CD4-positive, alpha-beta T cell (primary cell): Measurements from ENCODE around the gene ADGRV1. TPM values are rescaled to one million over a fixed set of nuclear protein-coding genes. Genes with fewer than 3 reads are reported as not detected.

Experiments used
- ATAC-seq: fragments of 200-7000 bp; cut with Tn5 transposase; one replicate; pipeline ENCODE4 v1.10.0; 2022; ENCODE audit warnings: mild to moderate bottlenecking; ENCODE audit not compliant: poor library complexity
- CTCF ChIA-PET: fragments of 350-600 bp; sonication (Branson Sonifier 250); formaldehyde crosslinking; loops from one replicate; lab custom pipeline; 2021; ENCODE audit warnings: antibody characterized with exemption, inconsistent platforms; lab: Charles Lee
- POLR2A ChIA-PET: fragments of 350-600 bp; sonication (Branson Sonifier 250); formaldehyde crosslinking; loops from one replicate; lab custom pipeline; 2021; ENCODE audit warnings: antibody characterized with exemption, inconsistent platforms; lab: Charles Lee
- DNase-seq, 14 experiments: peaks; one replicate each; pipeline ENCODE4 v3.0.0-alpha.2; 2013 to 2020; ENCODE audit warnings: mixed read lengths in 2 of 14
- H3K27ac ChIP-seq, 2 donors: one replicate each; pipeline versions ENCODE4 v1.5.1 to v1.7.0; 2013; ENCODE audit warnings: low read length in 2 of 2, low read depth in 1 of 2, mild to moderate bottlenecking in 1 of 2
- H3K27me3 ChIP-seq, 2 experiments: 1 replicate in 1 of 2; 2 replicates in 1 of 2; pipeline versions ENCODE4 v1.6.1 to v1.7.0; 2013; ENCODE audit warnings: low read length in 2 of 2, control low read depth in 1 of 2, mild to moderate bottlenecking in 1 of 2, moderate library complexity in 1 of 2; ENCODE audit not compliant: insufficient read depth in 2 of 2, control insufficient read depth in 1 of 2
- H3K36me3 ChIP-seq: one replicate; pipeline ENCODE4 v1.6.1; 2013; ENCODE audit warnings: low read length, control low read depth; ENCODE audit not compliant: insufficient read depth
- H3K4me1 ChIP-seq: one replicate; pipeline ENCODE4 v1.6.1; 2013; ENCODE audit warnings: low read length, control low read depth; ENCODE audit not compliant: insufficient read depth
- H3K4me3 ChIP-seq: one replicate; pipeline ENCODE4 v1.5.1; 2013; ENCODE audit warnings: mild to moderate bottlenecking, low read length, moderate library complexity
- H3K9me3 ChIP-seq, 2 experiments: 1 replicate in 1 of 2; 2 replicates in 1 of 2; pipeline versions ENCODE4 v1.6.1 to v1.7.0; 2013; ENCODE audit warnings: low read length in 2 of 2, mild to moderate bottlenecking in 2 of 2, control low read depth in 1 of 2, moderate library complexity in 1 of 2; ENCODE audit not compliant: control insufficient read depth in 1 of 2, insufficient read depth in 1 of 2
- H3K27ac Mint-ChIP-seq: one replicate; pipeline ENCODE4 v1.8.0; 2020; ENCODE audit warnings: mixed read lengths
- H3K27me3 Mint-ChIP-seq: one replicate; pipeline ENCODE4 v1.8.0; 2021; ENCODE audit warnings: mixed read lengths
- H3K36me3 Mint-ChIP-seq: one replicate; pipeline ENCODE4 v1.8.0; 2021; ENCODE audit warnings: low read depth, mixed read lengths
- H3K4me1 Mint-ChIP-seq: one replicate; pipeline ENCODE4 v1.8.0; 2021; ENCODE audit warnings: low read depth, mixed read lengths
- H3K4me3 Mint-ChIP-seq: one replicate; pipeline ENCODE4 v1.8.0; 2020; ENCODE audit warnings: mild to moderate bottlenecking, mixed read lengths
- H3K9me3 Mint-ChIP-seq: one replicate; pipeline ENCODE4 v1.8.0; 2020; ENCODE audit warnings: mixed read lengths
- intact Hi-C, 2 experiments: fragments of 100-400 bp; cut with DNase I in 1 of 2; cut with micrococcal nuclease in 1 of 2; formaldehyde crosslinking; loops; one replicate each; pipeline versions ENCODE4 v1.15.1 to v1.9.0; 2023 to 2025; cut with DNase I, micrococcal nuclease
- total RNA-seq, 174 experiments: library from RNA in 2 of 174; stranded (reverse) in 2 of 174; gene quantifications; one replicate each; pipeline ENCODE4 v1.2.3 and lab custom pipeline; 2021 to 2026
- TF ChIP-seq, protein P1 (sequence below): fragments of 200-600 bp; IDR thresholded peaks from one replicate; pipeline ENCODE4 v1.8.0; 2022; ENCODE audit warnings: antibody characterized with exemption, mild to moderate bottlenecking

ADGRV1 gene
- total RNA-seq, 2 experiments from 2014 or later = 0.81 to 1.2 TPM

DNA sequence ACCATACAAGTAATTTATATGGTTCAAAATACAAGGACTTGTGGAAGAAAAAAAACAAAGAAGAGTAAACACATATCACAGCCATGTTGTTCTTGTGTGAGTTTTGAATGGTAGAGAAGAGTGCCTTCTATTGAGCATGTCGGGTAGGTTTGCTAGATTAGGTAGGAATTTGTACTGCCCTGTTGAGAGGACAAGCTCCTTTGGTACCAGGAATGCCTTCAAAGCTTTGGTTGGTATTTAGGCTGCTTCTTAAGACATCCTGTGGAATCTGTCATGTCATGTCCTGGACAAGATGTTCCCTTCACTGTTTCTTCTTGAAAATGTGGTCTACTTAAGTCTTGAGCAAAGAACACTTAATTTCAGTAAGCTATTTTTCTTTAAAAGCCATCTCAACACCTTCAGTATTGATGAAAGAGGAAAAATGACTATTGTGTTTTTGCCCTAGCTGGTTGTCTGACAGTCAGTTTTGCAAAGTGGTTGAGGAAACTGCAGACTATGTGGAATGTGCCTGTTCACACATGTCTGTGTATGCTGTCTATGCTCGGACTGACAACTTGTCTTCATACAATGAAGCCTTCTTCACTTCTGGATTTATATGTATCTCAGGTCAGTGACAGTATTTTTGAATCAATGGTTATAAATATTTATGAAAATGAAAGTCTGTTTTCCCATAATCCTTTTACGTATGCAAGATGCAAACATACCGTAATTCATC is 296.9 kb downstream of the ADGRV1 start:
- intact Hi-C loops = no loop called here
- Histone ChIP-seq H3K27ac (no peak overlapping the region), H3K9me3 (no peaks in the 10 kb centered on the region), H3K27me3 (no peaks in the 10 kb centered on the region), H3K36me3 (no peaks in the 10 kb centered on the region), H3K4me1 (no peaks in the 10 kb centered on the region), H3K4me3 (no peak overlapping the region)
- H3K27me3 Mint-ChIP-seq = peaks cover 5% of the 10 kb centered on the region
- TF ChIP-seq, protein P1, sequence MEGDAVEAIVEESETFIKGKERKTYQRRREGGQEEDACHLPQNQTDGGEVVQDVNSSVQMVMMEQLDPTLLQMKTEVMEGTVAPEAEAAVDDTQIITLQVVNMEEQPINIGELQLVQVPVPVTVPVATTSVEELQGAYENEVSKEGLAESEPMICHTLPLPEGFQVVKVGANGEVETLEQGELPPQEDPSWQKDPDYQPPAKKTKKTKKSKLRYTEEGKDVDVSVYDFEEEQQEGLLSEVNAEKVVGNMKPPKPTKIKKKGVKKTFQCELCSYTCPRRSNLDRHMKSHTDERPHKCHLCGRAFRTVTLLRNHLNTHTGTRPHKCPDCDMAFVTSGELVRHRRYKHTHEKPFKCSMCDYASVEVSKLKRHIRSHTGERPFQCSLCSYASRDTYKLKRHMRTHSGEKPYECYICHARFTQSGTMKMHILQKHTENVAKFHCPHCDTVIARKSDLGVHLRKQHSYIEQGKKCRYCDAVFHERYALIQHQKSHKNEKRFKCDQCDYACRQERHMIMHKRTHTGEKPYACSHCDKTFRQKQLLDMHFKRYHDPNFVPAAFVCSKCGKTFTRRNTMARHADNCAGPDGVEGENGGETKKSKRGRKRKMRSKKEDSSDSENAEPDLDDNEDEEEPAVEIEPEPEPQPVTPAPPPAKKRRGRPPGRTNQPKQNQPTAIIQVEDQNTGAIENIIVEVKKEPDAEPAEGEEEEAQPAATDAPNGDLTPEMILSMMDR = no peak
- ChIA-PET POLR2A (no interaction called here), CTCF (no interaction called here)
- H3K9me3 Mint-ChIP-seq = no peaks in the 10 kb centered on the region
- ATAC-seq (no peak), DNase-seq (no peak)
- no peaks in the 10 kb centered on the region for H3K36me3 Mint-ChIP-seq
- no peak overlapping the region for H3K27ac Mint-ChIP-seq
- no peak overlapping the region for H3K4me3 Mint-ChIP-seq
- no peaks in the 10 kb centered on the region for H3K4me1 Mint-ChIP-seq

DNA sequence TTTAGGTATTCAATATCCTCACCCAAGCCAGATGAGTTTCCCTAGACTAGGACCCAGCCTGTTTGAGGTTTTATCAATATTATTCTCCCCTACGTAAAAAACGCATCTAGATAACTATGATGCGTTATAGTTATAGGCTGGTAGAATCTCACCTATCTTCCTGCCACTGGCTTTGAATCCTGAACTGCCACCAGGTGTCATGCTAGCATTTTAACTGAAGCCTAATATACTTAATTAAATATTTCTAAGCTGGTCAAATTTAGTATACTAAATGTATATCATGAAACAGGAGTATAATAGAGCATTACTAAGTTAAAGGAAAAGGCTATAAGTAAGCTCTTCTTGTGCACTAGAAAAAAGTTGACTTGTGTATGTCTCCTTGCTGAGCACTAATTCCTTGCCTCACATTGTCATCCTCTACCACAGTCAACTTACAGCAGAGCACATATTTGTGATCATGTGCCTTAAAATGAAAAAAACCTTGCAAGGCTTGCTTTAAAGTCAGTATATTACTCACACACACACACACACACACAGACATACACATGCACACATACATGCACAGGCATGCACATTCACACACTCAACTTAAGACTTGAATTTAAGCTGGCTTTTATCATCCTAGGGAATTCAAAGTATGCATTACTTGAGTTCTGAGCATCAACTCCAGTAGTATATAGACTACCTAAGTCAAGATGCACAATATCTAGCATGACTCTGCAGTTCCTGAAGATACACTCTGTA is 303.4 kb downstream of the ADGRV1 start:
- intact Hi-C loops = loop anchor here (10.0 kb wide), 2 partner anchors 363 to 523 kb away; partner anchors contain the start of gene ARRDC3 (in 1 of the 2)
- Histone ChIP-seq H3K27ac (no peak overlapping the region), H3K9me3 (no peaks in the 10 kb centered on the region), H3K4me3 (no peak overlapping the region), H3K4me1 (no peaks in the 10 kb centered on the region), H3K27me3 (no peaks in the 10 kb centered on the region), H3K36me3 (no peaks in the 10 kb centered on the region)
- ChIA-PET CTCF (no interaction called here), POLR2A (no interaction called here)
- Mint-ChIP-seq H3K9me3 (no peaks in the 10 kb centered on the region), H3K27me3 (peaks cover 9% of the 10 kb centered on the region), H3K4me1 (no peaks in the 10 kb centered on the region), H3K27ac (no peak overlapping the region), H3K4me3 (no peak overlapping the region), H3K36me3 (no peaks in the 10 kb centered on the region)
- TF ChIP-seq, protein P1 = no peak
- DNase-seq = no peak
- ATAC-seq = no peak

DNA sequence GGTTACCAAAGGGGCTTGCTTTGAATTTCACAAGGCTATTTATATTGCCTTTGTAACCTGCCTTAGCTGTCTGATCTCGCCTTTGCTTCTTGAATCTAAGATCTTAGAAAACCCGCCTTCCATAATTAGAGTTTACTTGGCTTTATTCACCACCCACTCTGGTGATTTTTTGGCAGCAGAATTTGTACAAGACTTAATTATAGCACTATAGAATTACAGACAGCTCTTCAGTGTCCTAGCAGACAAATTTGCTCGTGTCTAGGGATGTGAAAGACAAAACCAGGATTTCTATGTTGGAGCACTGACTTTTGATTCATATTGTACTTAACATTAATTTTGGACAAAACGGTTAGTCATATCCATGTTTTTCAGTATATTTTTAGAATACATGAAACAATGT is 306.6 kb downstream of the ADGRV1 start:
- CTCF ChIA-PET = interaction anchor here (0.8 to 2.5 kb wide), 3 partner anchors 29 to 555 kb away, joined by 3 to 10 read pairs (median 8); no protein-coding TSS in a partner anchor
- Histone ChIP-seq H3K4me3 (no peak overlapping the region), H3K4me1 (no peaks in the 10 kb centered on the region), H3K9me3 (no peaks in the 10 kb centered on the region), H3K36me3 (no peaks in the 10 kb centered on the region), H3K27ac (no peak overlapping the region), H3K27me3 (no peaks in the 10 kb centered on the region)
- Mint-ChIP-seq H3K4me3 (no peak overlapping the region), H3K27me3 (peaks cover 12% of the 10 kb centered on the region), H3K4me1 (peaks cover 2% of the 10 kb centered on the region), H3K36me3 (no peaks in the 10 kb centered on the region), H3K27ac (no peak overlapping the region), H3K9me3 (no peaks in the 10 kb centered on the region)
- TF ChIP-seq, protein P1 = no peak
- intact Hi-C loops = loop anchor here (5.0 to 10.0 kb wide), 4 partner anchors 237 to 520 kb away; partner anchors contain the start of gene ARRDC3 (in 1 of the 2)
- POLR2A ChIA-PET = interaction anchor here (0.7 to 0.9 kb wide), 2 partner anchors 518 to 520 kb away, joined by 3 read pairs; partner anchors contain the start of gene ARRDC3
- no peak for DNase-seq
- no peak for ATAC-seq
